ENCODE results near the gene TRUB1. TPM values are rescaled to one million over a fixed set of nuclear protein-coding genes. Genes with fewer than 3 reads are reported as not detected.

Gene TRUB1
- total RNA-seq, 1 experiment from 2014 or later: 11.5 TPM

GRCh38 chr10:114925587-114926586, 12.1 kb upstream of the TRUB1 start:
- no TSS peak for BruUV-seq (replicated peaks)

GRCh38 chr10:114928818-114929217, 9.2 kb upstream of the TRUB1 start:
- H4K20me1 ChIP-seq (ENCODE audit: insufficient read depth): no peaks in the 10 kb centered on the region
- no peak overlapping the region for H3K27ac ChIP-seq
- no peak overlapping the region; the same call in 1 of the 2 replicates for H2AFZ ChIP-seq
- no peaks in the 10 kb centered on the region for H3K4me1 ChIP-seq (replicated peaks; ENCODE audit: insufficient read depth)
- BruUV-seq (replicated peaks): no TSS peak
- no peaks in the 10 kb centered on the region for H3F3A ChIP-seq (ENCODE audit: insufficient read depth, low read depth)
- CTCF ChIA-PET: no interaction called here
- no peaks in the 10 kb centered on the region for H3K36me3 ChIP-seq (ENCODE audit: low read depth)
- H3K4me3 ChIP-seq: no peak overlapping the region
- intact Hi-C loops (cut with micrococcal nuclease; ENCODE audit: unreplicated experiment): no loop called here
- DNase-seq: no peak
- H3K9me2 ChIP-seq (ENCODE audit: insufficient read depth): no peaks in the 10 kb centered on the region
- H3K27me3 ChIP-seq (ENCODE audit: insufficient read depth, low read depth): no peaks in the 10 kb centered on the region
- H3K9me3 ChIP-seq (ENCODE audit: insufficient read depth, low read depth): no peaks in the 10 kb centered on the region
- no peaks in the 10 kb centered on the region for H3K79me2 ChIP-seq (ENCODE audit: low read depth)
- POLR2A ChIA-PET (ENCODE audit: unreplicated experiment): no interaction called here
- TF ChIP-seq EZH2 (IDR thresholded peaks at IDR 0.05; ENCODE audit: low read depth): no peak
- TF ChIP-seq, protein P1, sequence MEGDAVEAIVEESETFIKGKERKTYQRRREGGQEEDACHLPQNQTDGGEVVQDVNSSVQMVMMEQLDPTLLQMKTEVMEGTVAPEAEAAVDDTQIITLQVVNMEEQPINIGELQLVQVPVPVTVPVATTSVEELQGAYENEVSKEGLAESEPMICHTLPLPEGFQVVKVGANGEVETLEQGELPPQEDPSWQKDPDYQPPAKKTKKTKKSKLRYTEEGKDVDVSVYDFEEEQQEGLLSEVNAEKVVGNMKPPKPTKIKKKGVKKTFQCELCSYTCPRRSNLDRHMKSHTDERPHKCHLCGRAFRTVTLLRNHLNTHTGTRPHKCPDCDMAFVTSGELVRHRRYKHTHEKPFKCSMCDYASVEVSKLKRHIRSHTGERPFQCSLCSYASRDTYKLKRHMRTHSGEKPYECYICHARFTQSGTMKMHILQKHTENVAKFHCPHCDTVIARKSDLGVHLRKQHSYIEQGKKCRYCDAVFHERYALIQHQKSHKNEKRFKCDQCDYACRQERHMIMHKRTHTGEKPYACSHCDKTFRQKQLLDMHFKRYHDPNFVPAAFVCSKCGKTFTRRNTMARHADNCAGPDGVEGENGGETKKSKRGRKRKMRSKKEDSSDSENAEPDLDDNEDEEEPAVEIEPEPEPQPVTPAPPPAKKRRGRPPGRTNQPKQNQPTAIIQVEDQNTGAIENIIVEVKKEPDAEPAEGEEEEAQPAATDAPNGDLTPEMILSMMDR (conservative IDR thresholded peaks at IDR 0.05): no peak
- no peak overlapping the region for H3K4me2 ChIP-seq

More at GRCh38 chr10:114925587-114926586, 12.1 kb upstream of the TRUB1 start:
- H3K9me2 ChIP-seq (ENCODE audit: insufficient read depth): no peaks in the 10 kb centered on the region
- CTCF ChIA-PET: no interaction called here
- TF ChIP-seq, protein P1 (conservative IDR thresholded peaks at IDR 0.05): no peak
- TF ChIP-seq EZH2 (IDR thresholded peaks at IDR 0.05; ENCODE audit: low read depth): no peak
- H4K20me1 ChIP-seq (ENCODE audit: insufficient read depth): no peaks in the 10 kb centered on the region
- H3K36me3 ChIP-seq (ENCODE audit: low read depth): no peaks in the 10 kb centered on the region
- intact Hi-C loops (cut with micrococcal nuclease; ENCODE audit: unreplicated experiment): no loop called here
- H3K9me3 ChIP-seq (ENCODE audit: insufficient read depth, low read depth): no peaks in the 10 kb centered on the region
- 0 out of 2 replicates have a peak overlapping the region, but pooled peaks have one; percentile 11 for H3K4me2 ChIP-seq
- POLR2A ChIA-PET (ENCODE audit: unreplicated experiment): no interaction called here
- H2AFZ ChIP-seq: peak overlapping the region; percentile 60; the same call in 1 of the 2 replicates
- H3F3A ChIP-seq (ENCODE audit: insufficient read depth, low read depth): no peaks in the 10 kb centered on the region
- peak; percentile 21 to 36 for DNase-seq
- H3K79me2 ChIP-seq (ENCODE audit: low read depth): no peaks in the 10 kb centered on the region
- H3K27ac ChIP-seq: no peak overlapping the region
- no peaks in the 10 kb centered on the region for H3K4me1 ChIP-seq (replicated peaks; ENCODE audit: insufficient read depth)
- H3K4me3 ChIP-seq: no peak overlapping the region
- H3K27me3 ChIP-seq (ENCODE audit: insufficient read depth, low read depth): no peaks in the 10 kb centered on the region

DNA sequence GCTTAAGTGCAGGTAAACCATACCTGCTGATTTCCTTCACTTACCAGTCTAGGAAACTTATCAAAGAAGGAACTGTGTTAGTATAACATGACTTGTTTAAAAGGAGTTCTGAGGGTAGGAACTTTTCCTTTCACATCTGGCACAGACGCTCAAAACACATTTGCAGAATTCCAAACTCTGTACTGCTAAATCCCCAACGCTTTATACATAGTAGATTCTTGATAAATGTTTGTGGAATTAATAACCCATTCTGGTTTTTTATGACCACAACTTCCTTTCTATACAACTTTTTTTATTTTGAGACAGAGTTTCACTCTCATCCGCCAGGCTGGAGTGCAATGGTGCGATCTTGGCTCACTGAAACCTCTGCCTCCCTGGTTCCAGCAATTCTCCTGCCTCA, 7.7 kb upstream of the TRUB1 start:
- Histone ChIP-seq H3K36me3 (ENCODE audit: low read depth) (no peaks in the 10 kb centered on the region), H3K9me3 (ENCODE audit: insufficient read depth, low read depth) (no peaks in the 10 kb centered on the region), H3K27me3 (ENCODE audit: insufficient read depth, low read depth) (no peaks in the 10 kb centered on the region), H4K20me1 (ENCODE audit: insufficient read depth) (no peaks in the 10 kb centered on the region), H2AFZ (no peak overlapping the region), H3F3A (ENCODE audit: insufficient read depth, low read depth) (no peaks in the 10 kb centered on the region), H3K27ac (no peak overlapping the region), H3K4me2 (no peak overlapping the region), H3K4me3 (no peak overlapping the region), H3K9me2 (ENCODE audit: insufficient read depth) (no peaks in the 10 kb centered on the region), H3K4me1 (replicated peaks; ENCODE audit: insufficient read depth) (no peaks in the 10 kb centered on the region), H3K79me2 (ENCODE audit: low read depth) (no peaks in the 10 kb centered on the region)
- DNase-seq: no peak
- POLR2A ChIA-PET (ENCODE audit: unreplicated experiment): no interaction called here
- CTCF ChIA-PET: no interaction called here
- intact Hi-C loops (cut with micrococcal nuclease; ENCODE audit: unreplicated experiment): no loop called here
- no TSS peak for BruUV-seq (replicated peaks)
- no peak for TF ChIP-seq EZH2 (IDR thresholded peaks at IDR 0.05; ENCODE audit: low read depth)

Measured in PC-9 (cell line).